ENCODE measurements around the gene PTPRB. TPM values are rescaled to one million over a fixed set of nuclear protein-coding genes. Genes with fewer than 3 reads are reported as not detected.

PTPRB gene
- polyA plus RNA-seq, 3 donors: not detected

- H3K4me1 ChIP-seq (ENCODE audit: control insufficient read depth in 1 of 2, insufficient read depth in 2 of 2, low read length in 2 of 2): no peaks in the 10 kb centered on the region
- intact Hi-C loops (cut with micrococcal nuclease): no loop called here
- no peak overlapping the region for H3K4me3 ChIP-seq (replicated peaks in 1 of 3; ENCODE audit: low read depth in 2 of 3, low read length in 3 of 3)
- Mint-ChIP-seq H3K4me1 (no peaks in the 10 kb centered on the region), H3K4me3 (no peak overlapping the region), H3K36me3 (no peaks in the 10 kb centered on the region), H3K27me3 (ENCODE audit: low read depth in 3 of 3) (peaks cover 0 to 2% (median 0%) of the 10 kb centered on the region in 3 donors), H3K27ac (no peak overlapping the region), H3K9me3 (peaks cover 0 to 3% (median 0%) of the 10 kb centered on the region in 7 donors)
- no peak for DNase-seq
- no peaks in the 10 kb centered on the region for H3K9me3 ChIP-seq (replicated peaks in 1 of 2; ENCODE audit: control insufficient read depth in 1 of 2, insufficient read depth in 1 of 2, low read length in 2 of 2)
- no peaks in the 10 kb centered on the region for H3K36me3 ChIP-seq (replicated peaks in 1 of 2; ENCODE audit: control insufficient read depth in 1 of 2, insufficient read depth in 2 of 2, low read length in 2 of 2)
- H2AFZ ChIP-seq (ENCODE audit: insufficient read depth, low read depth, low read length, poor library complexity, severe bottlenecking): no peak overlapping the region
- no peaks in the 10 kb centered on the region for H3K79me2 ChIP-seq (ENCODE audit: insufficient read depth, low read length)
- 100% methylated on average over 3 of the region's 4 CpGs for WGBS (ENCODE audit: insufficient coverage)
- no peaks in the 10 kb centered on the region for H3K27me3 ChIP-seq (ENCODE audit: control insufficient read depth in 2 of 2, insufficient read depth in 2 of 2, low read length in 2 of 2)
- TF ChIP-seq CTCF (IDR thresholded peaks at IDR 0.05): no peak
- H3K4me2 ChIP-seq (replicated peaks; ENCODE audit: extremely low read depth, low read length, poor library complexity, severe bottlenecking): no peak overlapping the region
- H4K20me1 ChIP-seq (ENCODE audit: insufficient read depth, low read length): no peaks in the 10 kb centered on the region
- H3K9ac ChIP-seq (ENCODE audit: insufficient read depth, low read length, poor library complexity, severe bottlenecking): no peak overlapping the region
- no peak overlapping the region for H3K27ac ChIP-seq (ENCODE audit: low read depth in 1 of 2, low read length in 2 of 2)
Observed at GRCh38 chr12:70657616-70658286, 20.5 kb upstream of the PTPRB start.

- Mint-ChIP-seq H3K4me3 (no peak overlapping the region), H3K27ac (no peak overlapping the region), H3K4me1 (no peaks in the 10 kb centered on the region), H3K36me3 (no peaks in the 10 kb centered on the region), H3K27me3 (ENCODE audit: low read depth in 3 of 3) (peaks cover 0 to 2% (median 0%) of the 10 kb centered on the region in 3 donors), H3K9me3 (peaks cover 0 to 4% (median 1%) of the 10 kb centered on the region in 7 donors)
- DNase-seq: no peak
- Histone ChIP-seq H3K27me3 (ENCODE audit: control insufficient read depth in 2 of 2, insufficient read depth in 2 of 2, low read length in 2 of 2) (no peaks in the 10 kb centered on the region), H3K4me1 (ENCODE audit: control insufficient read depth in 1 of 2, insufficient read depth in 2 of 2, low read length in 2 of 2) (no peaks in the 10 kb centered on the region), H3K9me3 (replicated peaks in 1 of 2; ENCODE audit: control insufficient read depth in 1 of 2, insufficient read depth in 1 of 2, low read length in 2 of 2) (no peaks in the 10 kb centered on the region), H3K4me3 (replicated peaks in 1 of 3; ENCODE audit: low read depth in 2 of 3, low read length in 3 of 3) (no peak overlapping the region), H4K20me1 (ENCODE audit: insufficient read depth, low read length) (no peaks in the 10 kb centered on the region), H3K4me2 (replicated peaks; ENCODE audit: extremely low read depth, low read length, poor library complexity, severe bottlenecking) (no peak overlapping the region), H2AFZ (ENCODE audit: insufficient read depth, low read depth, low read length, poor library complexity, severe bottlenecking) (no peak overlapping the region), H3K79me2 (ENCODE audit: insufficient read depth, low read length) (no peaks in the 10 kb centered on the region), H3K27ac (ENCODE audit: low read depth in 1 of 2, low read length in 2 of 2) (no peak overlapping the region), H3K9ac (ENCODE audit: insufficient read depth, low read length, poor library complexity, severe bottlenecking) (no peak overlapping the region), H3K36me3 (replicated peaks in 1 of 2; ENCODE audit: control insufficient read depth in 1 of 2, insufficient read depth in 2 of 2, low read length in 2 of 2) (no peaks in the 10 kb centered on the region)
- intact Hi-C loops (cut with micrococcal nuclease): no loop called here
- no peak for TF ChIP-seq CTCF (IDR thresholded peaks at IDR 0.05)
- WGBS (ENCODE audit: insufficient coverage): 100% methylated on average over 1 of the region's 1 CpG
Observed at GRCh38 chr12:70652451-70652850, 15.2 kb upstream of the PTPRB start.
